Activated CD4-positive, alpha-beta T cell treated with anti-CD3 and anti-CD28 coated beads, Interleukin-2, amount 50 U/mL, for 16 hours (primary cell): ENCODE data around the gene ATXN1L.
"Not testable (repeated sequence)": the region's sequence is repeated elsewhere in the genome, so short reads cannot be mapped to it uniquely, and the experiment has no call there.

Experiments
- DNase-seq: peaks from one replicate; pipeline ENCODE4 v3.0.0-alpha.2; 2020

ATXN1L gene

DNA sequence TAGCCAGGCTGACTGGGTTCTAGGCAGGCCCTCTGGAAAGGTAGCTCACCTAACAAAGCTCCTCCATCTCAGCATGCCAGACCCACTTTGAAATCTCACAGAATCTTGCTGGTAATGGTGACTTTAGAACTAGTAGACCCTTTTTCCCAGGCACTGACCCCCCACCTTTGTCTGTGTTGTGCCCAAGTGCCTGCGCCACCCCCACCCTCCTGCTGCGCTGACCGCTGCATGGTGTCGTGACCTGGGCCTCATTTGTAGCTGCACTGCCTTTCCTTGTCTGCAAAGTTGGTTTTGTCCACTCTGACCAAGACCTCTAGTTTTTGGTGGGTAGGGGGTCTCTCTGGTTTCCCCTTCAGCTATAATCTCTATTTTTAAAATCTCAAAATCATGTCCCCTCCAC, 6.8 kb downstream of the ATXN1L start:
- no peak for DNase-seq

DNA sequence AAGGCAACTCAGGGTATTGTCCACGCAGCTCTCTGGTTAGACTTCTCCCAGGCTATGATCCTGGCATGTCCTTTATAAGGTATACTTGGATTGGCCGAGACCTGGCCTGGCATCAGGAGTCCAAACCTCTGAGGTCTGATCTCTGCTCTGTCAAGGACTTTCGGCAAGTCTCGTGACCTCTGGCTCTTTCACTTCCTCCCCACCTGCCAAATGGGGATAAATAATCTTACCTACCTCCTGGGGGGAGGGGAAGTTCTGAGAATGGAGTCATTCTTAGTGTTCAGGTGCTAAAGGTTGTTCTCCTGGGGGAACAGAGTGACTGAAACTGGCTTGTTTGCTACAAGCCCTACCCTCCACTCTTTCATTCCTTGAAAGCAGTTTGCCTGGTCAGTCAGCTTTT, 7.6 kb downstream of the ATXN1L start:
- no peak for DNase-seq

- DNase-seq: no peak
Measured at GRCh38 chr16:71854369-71854948, 8.7 kb downstream of the ATXN1L start.

- DNase-seq: peak; percentile 59
Measured at GRCh38 chr16:71855937-71856662, 10.3 kb downstream of the ATXN1L start.

DNA sequence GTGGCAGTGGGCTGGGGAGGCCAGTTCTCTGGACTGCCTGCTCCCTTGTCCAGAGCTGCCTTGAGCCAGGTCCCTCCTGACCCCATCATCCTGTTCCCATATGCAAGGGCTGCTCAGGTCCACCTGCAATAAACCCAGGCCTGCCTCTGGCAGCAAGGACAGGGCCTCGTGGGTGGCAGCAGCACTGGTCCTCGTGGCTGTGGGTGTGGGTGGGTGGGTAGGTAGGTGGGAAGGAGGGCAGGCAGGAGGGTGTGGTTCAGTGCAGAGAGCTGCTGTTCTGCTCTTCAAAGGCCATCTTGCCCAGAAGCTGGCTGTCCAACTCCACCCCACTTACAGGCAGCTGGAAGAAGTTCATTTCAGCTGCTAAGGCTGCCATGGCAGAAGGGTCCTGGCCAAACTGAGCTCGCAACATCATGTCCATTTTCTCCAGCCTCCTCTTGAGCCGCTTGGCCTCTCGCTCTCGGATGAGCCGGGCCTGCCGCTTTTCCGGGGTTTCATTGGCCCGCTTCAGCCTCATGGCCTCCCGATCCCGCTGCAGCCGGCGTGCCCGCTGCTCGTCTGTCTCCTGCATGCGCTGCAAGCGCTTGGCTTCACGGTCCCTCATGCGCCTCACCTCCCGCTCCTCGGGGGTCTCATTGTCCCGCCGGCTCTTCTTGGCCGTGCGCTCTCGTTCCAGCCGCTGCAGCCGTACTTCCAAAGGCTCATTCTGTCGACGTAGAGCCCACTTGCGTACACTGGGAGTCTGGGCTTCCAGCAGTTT, 14.2 kb downstream of the ATXN1L start:
- DNase-seq: no peak

DNA sequence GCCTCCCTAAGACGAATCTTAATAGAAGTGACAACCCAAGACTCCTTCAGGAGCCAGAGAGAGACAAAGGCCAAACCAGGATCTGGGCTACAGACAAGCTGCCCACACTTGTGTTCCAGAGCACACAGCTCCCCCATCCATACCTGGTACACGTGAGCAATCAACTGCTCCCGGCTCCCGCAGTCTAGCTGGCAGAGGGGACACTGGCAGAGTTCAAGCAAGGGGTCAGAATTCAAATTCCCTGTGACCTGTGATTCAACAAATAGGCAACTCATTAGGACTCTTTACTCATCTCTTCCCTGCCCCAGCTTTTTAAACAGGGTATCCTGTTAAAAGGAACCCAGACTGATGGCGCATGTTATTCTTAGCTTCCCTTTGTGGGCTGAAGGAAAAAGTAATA, 18.2 kb downstream of the ATXN1L start:
- no peak for DNase-seq

- no peak for DNase-seq
Measured at GRCh38 chr16:71865173-71865863, 19.5 kb downstream of the ATXN1L start.

DNA sequence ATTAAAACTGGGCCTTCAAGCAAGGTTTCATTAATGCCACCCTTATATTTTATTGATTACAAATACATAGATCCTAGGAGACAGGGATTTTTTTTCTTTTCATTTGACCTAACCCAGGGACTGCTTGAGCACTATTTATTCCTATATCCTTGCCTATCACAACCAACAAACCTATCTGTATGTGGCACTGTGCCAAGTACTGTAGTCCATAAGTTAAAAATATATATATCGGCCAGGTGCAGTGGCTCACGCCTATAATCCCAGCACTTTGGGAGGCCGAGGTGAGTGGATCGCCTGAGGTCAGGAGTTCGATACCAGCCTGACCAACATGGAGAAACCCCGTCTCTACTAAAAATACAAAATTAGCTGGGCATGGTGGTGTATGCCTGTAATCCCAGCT, 21.4 kb downstream of the ATXN1L start:
- DNase-seq: not testable (repeated sequence)

GRCh38 chr16:71867939-71868338, 22.2 kb downstream of the ATXN1L start:
- no peak for DNase-seq

GRCh38 chr16:71869089-71869488, 23.3 kb downstream of the ATXN1L start:
- DNase-seq: no peak

DNA sequence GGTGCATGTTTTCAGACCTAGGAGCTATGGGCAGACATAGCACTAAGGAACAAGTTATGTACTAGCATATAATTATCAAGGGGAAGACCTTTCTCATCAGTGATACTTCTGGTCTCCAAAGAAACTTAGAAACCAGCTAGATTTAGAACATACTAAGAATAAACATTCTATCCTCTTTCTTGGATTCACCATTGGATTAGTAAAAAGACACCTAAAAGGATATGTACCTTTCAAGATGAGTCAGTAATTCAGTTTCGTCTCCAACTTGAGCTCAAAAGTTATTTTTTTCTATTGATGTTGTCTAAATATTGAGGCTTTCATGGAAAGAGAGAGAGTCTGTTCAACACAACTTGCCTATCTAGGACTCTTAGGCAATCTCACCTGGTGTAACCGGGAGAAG, 25.0 kb downstream of the ATXN1L start:
- no peak for DNase-seq

DNA sequence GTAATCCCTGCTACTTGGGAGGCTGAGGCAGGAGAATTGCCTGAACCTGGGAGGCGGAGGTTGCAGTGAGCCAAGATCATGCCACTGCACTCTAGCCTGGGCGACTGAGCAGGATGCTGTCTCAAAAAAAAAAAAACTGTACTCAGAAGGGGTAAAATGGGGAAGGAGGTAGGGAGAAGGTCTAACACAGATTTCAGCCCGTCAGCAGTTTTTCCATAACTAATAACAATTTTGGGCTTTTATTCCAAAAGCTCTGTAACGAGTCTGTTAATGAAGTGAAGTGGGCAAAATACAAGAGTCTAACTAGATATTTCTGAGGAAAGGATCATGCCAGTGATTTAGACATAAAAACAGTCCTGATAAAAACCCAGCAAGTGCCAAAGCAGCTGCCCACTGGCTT, 27.4 kb downstream of the ATXN1L start:
- DNase-seq: no peak

DNA sequence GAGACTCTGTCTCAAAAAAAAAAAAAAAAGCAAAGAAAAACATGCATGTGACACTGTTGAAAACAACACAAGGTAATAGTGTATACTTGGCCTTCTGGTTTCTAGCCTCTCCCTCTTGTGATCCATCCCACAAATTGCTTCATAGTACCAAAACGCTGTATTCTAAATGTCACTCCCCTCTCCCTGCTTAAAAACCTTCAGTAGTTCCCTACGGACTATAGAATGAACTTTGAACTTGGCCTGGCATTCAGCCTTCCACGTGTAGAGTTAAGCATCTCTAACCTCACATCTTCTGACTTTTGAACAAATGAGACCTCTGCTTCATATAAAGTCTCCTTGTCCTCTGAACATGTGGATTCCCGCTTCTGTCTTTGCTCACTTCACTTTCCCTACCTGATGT, 33.1 kb downstream of the ATXN1L start:
- no peak for DNase-seq

GRCh38 chr16:71880176-71880575, 34.4 kb downstream of the ATXN1L start:
- DNase-seq: no peak

DNA sequence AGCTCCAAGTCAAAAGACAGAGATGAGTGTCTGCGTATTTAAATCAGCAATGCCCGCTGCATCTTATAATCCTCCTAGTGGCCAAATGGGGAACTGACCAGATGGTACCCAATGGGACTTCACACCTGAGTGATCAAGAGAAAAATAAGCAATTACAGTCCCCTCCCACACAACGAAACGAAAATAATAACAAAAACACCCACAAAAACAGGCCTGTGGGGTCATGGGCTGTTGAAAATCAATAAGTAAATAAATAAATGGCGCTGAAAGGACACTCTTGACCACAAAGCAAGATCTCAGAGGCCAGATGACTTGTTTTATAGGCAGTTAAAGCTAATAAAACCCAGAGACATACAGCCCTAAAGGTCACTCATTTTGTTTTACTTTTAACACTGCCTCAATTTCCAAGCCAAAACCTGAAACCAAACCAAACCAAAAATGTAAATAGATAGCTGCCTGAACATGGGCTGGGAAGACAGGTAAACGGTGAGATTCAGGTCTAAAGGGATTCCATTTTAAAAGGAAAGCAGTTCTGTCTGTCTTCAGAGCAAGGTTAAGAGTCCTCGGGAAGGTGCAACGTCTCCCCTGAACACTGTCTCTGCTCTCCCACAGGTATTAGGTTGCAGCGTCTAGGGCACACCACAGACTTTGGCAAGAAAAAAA, 36.9 kb downstream of the ATXN1L start:
- peak; percentile 91 for DNase-seq

GRCh38 chr16:71883168-71883848, 37.5 kb downstream of the ATXN1L start:
- DNase-seq: no peak

GRCh38 chr16:71883849-71884638, 38.3 kb downstream of the ATXN1L start, which contains the start of gene ZNF821:
ZNF821 (minus strand) TSS chr16:71884182; CDS start chr16:71879946, 4,236 bp downstream.
- DNase-seq: peak; percentile 65

DNA sequence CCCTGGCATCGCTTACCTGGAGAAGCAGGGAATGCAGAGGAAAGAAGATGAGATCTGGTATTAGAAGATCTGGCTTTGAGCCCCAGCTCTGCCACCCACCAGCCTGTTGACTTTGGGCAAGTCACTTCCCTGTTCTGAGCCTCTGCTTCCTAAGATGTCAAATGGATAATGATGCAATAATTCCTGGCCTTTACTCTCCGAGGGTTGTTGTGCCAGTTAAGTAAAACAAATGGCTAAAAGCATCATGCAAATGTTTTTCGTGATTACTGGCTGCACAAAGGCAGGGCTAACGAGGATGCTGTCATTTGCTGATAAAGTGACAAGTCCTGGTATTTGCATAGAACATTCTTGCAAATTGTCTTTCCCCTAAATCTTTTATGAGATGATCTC, 39.5 kb downstream of the ATXN1L start:
- no peak for DNase-seq

DNA sequence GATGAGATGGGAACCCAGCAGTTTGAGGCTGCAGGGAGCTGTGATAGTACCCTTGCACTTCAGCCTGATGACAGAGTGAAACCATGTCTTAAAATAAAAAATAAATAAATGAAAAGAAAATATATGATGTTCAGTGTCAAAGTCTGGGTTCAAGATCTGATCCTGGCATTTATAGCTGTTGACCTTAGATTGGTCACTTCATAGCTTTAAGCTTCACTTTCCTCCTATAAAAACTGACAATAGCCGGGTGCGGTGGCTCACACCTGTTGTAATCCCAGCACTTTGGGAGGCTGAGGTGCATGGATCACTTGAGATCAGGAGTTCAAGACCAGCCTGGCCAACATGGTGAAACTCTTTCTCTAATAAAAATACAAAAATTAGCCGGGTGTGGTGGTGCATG, 43.4 kb downstream of the ATXN1L start:
- no peak for DNase-seq

DNA sequence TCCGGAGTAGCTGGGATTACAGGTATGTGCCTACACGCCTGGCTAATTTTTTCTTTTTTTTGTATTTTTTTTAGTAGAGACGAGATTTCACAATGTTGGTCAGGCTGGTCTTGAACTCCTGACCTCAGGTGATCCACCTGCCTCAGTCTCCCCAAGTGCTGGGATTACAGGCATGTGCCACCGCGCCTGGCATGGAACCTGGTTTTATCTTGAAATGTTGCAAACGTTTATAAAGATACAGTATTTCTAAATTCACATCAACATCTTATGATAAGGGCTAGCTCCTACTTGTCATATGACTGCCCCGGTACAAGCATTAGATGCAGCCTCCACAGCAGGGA, 48.1 kb downstream of the ATXN1L start:
- DNase-seq: no peak

DNA sequence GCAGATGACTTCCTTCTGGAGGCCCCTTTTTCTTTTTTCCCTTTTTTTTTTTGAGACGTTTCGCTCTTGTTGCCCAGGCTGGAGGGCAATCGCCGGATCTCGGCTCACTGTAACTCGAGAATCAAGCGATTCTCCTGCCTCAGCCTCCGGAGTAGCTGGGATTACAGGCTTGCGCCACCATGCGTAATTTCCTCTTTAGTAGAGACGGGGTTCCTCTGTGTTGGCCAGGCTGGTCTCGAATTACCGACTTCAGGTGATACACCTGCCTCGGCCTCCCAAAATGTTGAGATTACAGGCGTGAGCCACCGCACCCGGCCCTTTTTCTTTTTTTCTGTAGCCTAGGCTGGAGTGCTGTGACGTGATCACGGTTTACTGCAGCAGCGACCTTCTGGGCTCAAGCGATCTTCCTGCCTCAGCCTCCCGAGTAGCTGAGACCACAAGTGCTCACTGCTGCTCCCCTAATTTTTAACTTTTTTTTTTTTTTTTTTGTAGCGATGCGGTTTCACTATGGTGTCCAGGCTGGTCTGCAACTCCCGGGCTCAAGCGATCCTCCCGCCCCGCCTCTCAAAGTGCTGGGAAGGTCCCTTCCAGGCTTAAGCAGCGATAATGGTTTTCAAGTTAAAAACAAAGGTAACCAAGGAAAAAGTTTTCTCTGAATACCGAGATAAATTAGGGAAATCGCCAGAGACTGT, 48.6 kb downstream of the ATXN1L start:
- peak; percentile 39 for DNase-seq
